C4-2B (cell line): ENCODE results near the gene KDM6A.

Experiments
- CTCF ChIP-seq: fragments of 450-650 bp; conservative IDR thresholded peaks from 2 replicates; pipeline ENCODE4 v1.5.1; 2017; ENCODE audit warnings: mild to moderate bottlenecking
- ZFX ChIP-seq: fragments of 450-650 bp; IDR thresholded peaks from 2 replicates; pipeline ENCODE4 v1.6.1; 2017

- no peak for TF ChIP-seq CTCF
- no peak for TF ChIP-seq ZFX
These were observed 124.4 kb downstream of the KDM6A start for GRCh38 chrX:44997282-44997812.
